Measurements from ENCODE around the gene TSC22D4.
A peak's percentile ranks its signal among the peaks of the same experiment; 100 is the strongest.

TSC22D4 gene

DNA sequence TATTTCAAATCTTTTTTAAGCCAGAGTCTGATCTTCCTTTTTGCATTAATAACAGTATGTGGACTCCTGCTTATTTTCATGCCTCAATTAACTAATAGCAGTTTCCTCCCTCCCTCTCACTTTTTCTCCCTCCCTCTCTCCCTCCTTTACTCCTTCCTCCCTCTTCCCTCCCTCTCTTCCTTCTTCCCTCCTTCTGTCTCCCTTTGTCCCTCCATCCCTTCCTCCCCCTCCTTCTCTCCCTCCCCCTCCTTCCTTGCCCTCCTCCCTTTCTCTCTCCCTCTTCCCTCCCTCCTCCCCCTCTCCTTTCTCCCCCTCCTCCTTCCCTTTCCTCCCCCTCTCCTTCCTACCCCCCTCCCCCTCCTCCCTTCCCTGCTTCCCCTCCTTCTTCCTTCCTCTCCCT lies 52.5 kb downstream of the TSC22D4 start (continued):
- TF ChIP-seq, protein P1, sequence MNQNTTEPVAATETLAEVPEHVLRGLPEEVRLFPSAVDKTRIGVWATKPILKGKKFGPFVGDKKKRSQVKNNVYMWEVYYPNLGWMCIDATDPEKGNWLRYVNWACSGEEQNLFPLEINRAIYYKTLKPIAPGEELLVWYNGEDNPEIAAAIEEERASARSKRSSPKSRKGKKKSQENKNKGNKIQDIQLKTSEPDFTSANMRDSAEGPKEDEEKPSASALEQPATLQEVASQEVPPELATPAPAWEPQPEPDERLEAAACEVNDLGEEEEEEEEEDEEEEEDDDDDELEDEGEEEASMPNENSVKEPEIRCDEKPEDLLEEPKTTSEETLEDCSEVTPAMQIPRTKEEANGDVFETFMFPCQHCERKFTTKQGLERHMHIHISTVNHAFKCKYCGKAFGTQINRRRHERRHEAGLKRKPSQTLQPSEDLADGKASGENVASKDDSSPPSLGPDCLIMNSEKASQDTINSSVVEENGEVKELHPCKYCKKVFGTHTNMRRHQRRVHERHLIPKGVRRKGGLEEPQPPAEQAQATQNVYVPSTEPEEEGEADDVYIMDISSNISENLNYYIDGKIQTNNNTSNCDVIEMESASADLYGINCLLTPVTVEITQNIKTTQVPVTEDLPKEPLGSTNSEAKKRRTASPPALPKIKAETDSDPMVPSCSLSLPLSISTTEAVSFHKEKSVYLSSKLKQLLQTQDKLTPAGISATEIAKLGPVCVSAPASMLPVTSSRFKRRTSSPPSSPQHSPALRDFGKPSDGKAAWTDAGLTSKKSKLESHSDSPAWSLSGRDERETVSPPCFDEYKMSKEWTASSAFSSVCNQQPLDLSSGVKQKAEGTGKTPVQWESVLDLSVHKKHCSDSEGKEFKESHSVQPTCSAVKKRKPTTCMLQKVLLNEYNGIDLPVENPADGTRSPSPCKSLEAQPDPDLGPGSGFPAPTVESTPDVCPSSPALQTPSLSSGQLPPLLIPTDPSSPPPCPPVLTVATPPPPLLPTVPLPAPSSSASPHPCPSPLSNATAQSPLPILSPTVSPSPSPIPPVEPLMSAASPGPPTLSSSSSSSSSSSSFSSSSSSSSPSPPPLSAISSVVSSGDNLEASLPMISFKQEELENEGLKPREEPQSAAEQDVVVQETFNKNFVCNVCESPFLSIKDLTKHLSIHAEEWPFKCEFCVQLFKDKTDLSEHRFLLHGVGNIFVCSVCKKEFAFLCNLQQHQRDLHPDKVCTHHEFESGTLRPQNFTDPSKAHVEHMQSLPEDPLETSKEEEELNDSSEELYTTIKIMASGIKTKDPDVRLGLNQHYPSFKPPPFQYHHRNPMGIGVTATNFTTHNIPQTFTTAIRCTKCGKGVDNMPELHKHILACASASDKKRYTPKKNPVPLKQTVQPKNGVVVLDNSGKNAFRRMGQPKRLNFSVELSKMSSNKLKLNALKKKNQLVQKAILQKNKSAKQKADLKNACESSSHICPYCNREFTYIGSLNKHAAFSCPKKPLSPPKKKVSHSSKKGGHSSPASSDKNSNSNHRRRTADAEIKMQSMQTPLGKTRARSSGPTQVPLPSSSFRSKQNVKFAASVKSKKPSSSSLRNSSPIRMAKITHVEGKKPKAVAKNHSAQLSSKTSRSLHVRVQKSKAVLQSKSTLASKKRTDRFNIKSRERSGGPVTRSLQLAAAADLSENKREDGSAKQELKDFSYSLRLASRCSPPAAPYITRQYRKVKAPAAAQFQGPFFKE (tag by site-specific recombination; IDR thresholded peaks at IDR 0.05; ENCODE audit: borderline replicate concordance): no peak
- TF ChIP-seq, protein P2, sequence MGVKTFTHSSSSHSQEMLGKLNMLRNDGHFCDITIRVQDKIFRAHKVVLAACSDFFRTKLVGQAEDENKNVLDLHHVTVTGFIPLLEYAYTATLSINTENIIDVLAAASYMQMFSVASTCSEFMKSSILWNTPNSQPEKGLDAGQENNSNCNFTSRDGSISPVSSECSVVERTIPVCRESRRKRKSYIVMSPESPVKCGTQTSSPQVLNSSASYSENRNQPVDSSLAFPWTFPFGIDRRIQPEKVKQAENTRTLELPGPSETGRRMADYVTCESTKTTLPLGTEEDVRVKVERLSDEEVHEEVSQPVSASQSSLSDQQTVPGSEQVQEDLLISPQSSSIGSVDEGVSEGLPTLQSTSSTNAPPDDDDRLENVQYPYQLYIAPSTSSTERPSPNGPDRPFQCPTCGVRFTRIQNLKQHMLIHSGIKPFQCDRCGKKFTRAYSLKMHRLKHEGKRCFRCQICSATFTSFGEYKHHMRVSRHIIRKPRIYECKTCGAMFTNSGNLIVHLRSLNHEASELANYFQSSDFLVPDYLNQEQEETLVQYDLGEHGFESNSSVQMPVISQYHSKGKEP (tag by site-specific recombination; IDR thresholded peaks at IDR 0.05): no peak
- TF ChIP-seq SP2 (tag by site-specific recombination; IDR thresholded peaks at IDR 0.05) (peak; percentile 59), ZBTB20 (tag by site-specific recombination; IDR thresholded peaks at IDR 0.05) (no peak), ZNF561 (tag by site-specific recombination; IDR thresholded peaks at IDR 0.05; ENCODE audit: borderline replicate concordance) (no peak), WT1 (tag by site-specific recombination; IDR thresholded peaks at IDR 0.05) (peak; percentile 83), ZNF623 (tag by site-specific recombination; IDR thresholded peaks at IDR 0.05) (no peak)

DNA sequence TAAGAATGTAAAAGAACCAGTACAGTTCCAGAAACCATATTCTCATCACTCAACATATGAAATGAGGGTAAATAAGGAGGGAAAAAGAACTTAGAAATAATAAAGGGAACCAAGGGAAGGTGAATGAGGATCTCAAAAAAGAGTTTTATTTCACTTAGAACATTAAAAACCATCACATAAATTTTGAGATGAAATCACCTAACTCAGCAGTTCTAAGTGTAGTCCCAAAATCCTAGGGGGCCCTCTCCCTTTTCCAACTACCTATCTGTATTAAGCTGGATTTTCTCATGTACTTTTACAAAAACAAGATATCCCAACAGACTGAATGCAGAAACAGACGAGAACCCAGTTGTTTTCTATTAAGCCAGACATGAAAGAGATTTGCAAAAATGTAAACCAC lies 53.7 kb downstream of the TSC22D4 start:
- ChIA-PET POLR2A (interaction anchor here (0.6 to 0.9 kb wide), 2 partner anchors 9 to 291 kb away, joined by 3 to 9 read pairs; no protein-coding TSS in a partner anchor), CTCF (interaction anchor here (0.6 to 1.2 kb wide), 3 partner anchors 13 to 209 kb away, joined by 3 to 9 read pairs (median 4); no protein-coding TSS in a partner anchor)
- no peak overlapping the region for H3K27ac ChIP-seq (ENCODE audit: extremely low read depth, low read depth, low read length)
- H3K4me3 ChIP-seq (ENCODE audit: low read depth, low read length): no peak overlapping the region
- TF ChIP-seq ZNF654 (tag by site-specific recombination; IDR thresholded peaks at IDR 0.05; ENCODE audit: low read depth) (no peak), REPIN1 (tag by site-specific recombination; IDR thresholded peaks at IDR 0.05; ENCODE audit: low read depth) (no peak), PRDM1 (tag by site-specific recombination; IDR thresholded peaks at IDR 0.05) (no peak), ZNF302 (tag by site-specific recombination; IDR thresholded peaks at IDR 0.05; ENCODE audit: low read depth) (no peak), ZNF561 (tag by site-specific recombination; IDR thresholded peaks at IDR 0.05; ENCODE audit: borderline replicate concordance) (no peak), SP7 (tag by site-specific recombination; IDR thresholded peaks at IDR 0.05) (no peak), GLIS2 (tag by site-specific recombination; IDR thresholded peaks at IDR 0.05) (no peak), YY1 (tag by site-specific recombination; IDR thresholded peaks at IDR 0.05) (no peak)
- TF ChIP-seq, protein P3, sequence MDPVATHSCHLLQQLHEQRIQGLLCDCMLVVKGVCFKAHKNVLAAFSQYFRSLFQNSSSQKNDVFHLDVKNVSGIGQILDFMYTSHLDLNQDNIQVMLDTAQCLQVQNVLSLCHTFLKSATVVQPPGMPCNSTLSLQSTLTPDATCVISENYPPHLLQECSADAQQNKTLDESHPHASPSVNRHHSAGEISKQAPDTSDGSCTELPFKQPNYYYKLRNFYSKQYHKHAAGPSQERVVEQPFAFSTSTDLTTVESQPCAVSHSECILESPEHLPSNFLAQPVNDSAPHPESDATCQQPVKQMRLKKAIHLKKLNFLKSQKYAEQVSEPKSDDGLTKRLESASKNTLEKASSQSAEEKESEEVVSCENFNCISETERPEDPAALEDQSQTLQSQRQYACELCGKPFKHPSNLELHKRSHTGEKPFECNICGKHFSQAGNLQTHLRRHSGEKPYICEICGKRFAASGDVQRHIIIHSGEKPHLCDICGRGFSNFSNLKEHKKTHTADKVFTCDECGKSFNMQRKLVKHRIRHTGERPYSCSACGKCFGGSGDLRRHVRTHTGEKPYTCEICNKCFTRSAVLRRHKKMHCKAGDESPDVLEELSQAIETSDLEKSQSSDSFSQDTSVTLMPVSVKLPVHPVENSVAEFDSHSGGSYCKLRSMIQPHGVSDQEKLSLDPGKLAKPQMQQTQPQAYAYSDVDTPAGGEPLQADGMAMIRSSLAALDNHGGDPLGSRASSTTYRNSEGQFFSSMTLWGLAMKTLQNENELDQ (tag by site-specific recombination; IDR thresholded peaks at IDR 0.05; ENCODE audit: low read depth): no peak
- TF ChIP-seq, protein P4, sequence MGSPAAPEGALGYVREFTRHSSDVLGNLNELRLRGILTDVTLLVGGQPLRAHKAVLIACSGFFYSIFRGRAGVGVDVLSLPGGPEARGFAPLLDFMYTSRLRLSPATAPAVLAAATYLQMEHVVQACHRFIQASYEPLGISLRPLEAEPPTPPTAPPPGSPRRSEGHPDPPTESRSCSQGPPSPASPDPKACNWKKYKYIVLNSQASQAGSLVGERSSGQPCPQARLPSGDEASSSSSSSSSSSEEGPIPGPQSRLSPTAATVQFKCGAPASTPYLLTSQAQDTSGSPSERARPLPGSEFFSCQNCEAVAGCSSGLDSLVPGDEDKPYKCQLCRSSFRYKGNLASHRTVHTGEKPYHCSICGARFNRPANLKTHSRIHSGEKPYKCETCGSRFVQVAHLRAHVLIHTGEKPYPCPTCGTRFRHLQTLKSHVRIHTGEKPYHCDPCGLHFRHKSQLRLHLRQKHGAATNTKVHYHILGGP (tag by site-specific recombination; IDR thresholded peaks at IDR 0.05): no peak
- TF ChIP-seq, protein P5, sequence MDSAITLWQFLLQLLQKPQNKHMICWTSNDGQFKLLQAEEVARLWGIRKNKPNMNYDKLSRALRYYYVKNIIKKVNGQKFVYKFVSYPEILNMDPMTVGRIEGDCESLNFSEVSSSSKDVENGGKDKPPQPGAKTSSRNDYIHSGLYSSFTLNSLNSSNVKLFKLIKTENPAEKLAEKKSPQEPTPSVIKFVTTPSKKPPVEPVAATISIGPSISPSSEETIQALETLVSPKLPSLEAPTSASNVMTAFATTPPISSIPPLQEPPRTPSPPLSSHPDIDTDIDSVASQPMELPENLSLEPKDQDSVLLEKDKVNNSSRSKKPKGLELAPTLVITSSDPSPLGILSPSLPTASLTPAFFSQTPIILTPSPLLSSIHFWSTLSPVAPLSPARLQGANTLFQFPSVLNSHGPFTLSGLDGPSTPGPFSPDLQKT (IDR thresholded peaks at IDR 0.05; ENCODE audit: borderline replicate concordance, low read depth, low read length): no peak
- H3K4me1 ChIP-seq (ENCODE audit: control insufficient read depth, insufficient read depth, low read length): no peaks in the 10 kb centered on the region
- H3K9me3 ChIP-seq (ENCODE audit: control insufficient read depth, insufficient read depth, low read depth, low read length): no peaks in the 10 kb centered on the region
- H3K36me3 ChIP-seq (ENCODE audit: control insufficient read depth in 2 of 2, insufficient read depth in 1 of 2, low read length in 2 of 2): no peaks in the 10 kb centered on the region
